WERI-Rb-1 (cell line): Measurements from ENCODE around the gene ZNF544.
"Not testable (repeated sequence)": the region's sequence is repeated elsewhere in the genome, so short reads cannot be mapped to it uniquely, and the experiment has no call there.

Source experiments
- DNase-seq: peaks from one replicate; pipeline ENCODE4 v3.0.0-alpha.2; 2020
- H3K27ac ChIP-seq: fragments of 250-450 bp; sonication (Bioruptor Pico); 2 replicates; pipeline ENCODE4 v1.5.1; 2020; ENCODE audit warnings: mild to moderate bottlenecking, moderate library complexity
- H3K27me3 ChIP-seq: fragments of 250-450 bp; sonication (Bioruptor Pico); 2 replicates; pipeline ENCODE4 v1.5.1; 2021; ENCODE audit warnings: mild to moderate bottlenecking, low read depth, moderate library complexity; ENCODE audit not compliant: insufficient read depth, severe bottlenecking
- H3K36me3 ChIP-seq: fragments of 250-450 bp; sonication (Bioruptor Pico); 2 replicates; pipeline ENCODE4 v1.5.1; 2020; ENCODE audit warnings: mild to moderate bottlenecking, moderate library complexity
- H3K4me3 ChIP-seq: 2 replicates; pipeline ENCODE4 v1.5.1; 2011; ENCODE audit warnings: low read depth, mild to moderate bottlenecking, control low read depth, low read length
- H3K9me3 ChIP-seq: fragments of 250-450 bp; sonication (Bioruptor Pico); 2 replicates; pipeline ENCODE4 v1.5.1; 2021; ENCODE audit warnings: mild to moderate bottlenecking, moderate library complexity; ENCODE audit not compliant: severe bottlenecking
- CTCF ChIP-seq: IDR thresholded peaks from 2 replicates; pipeline ENCODE4 v1.5.1; 2011; ENCODE audit warnings: low read depth, mild to moderate bottlenecking, control low read depth, inconsistent platforms, low read length

ZNF544 gene

GRCh38 chr19:58310685-58311084, 82.0 kb downstream of the ZNF544 start:
- not testable (repeated sequence) for H3K9me3 ChIP-seq, H3K27me3 ChIP-seq, H3K4me3 ChIP-seq, H3K27ac ChIP-seq
- DNase-seq: peak; percentile 68
- H3K36me3 ChIP-seq: peaks cover 81% of the 10 kb centered on the region
- 0 out of 2 replicates have a peak, but pooled peaks have one; percentile 14 for TF ChIP-seq CTCF

- no peaks in the 10 kb centered on the region for H3K9me3 ChIP-seq
- no peaks in the 10 kb centered on the region for H3K27me3 ChIP-seq
- DNase-seq: no peak
- peaks cover 82% of the 10 kb centered on the region for H3K36me3 ChIP-seq
- TF ChIP-seq CTCF: no peak
- H3K27ac ChIP-seq: no peak overlapping the region
- H3K4me3 ChIP-seq: no peak overlapping the region
Observed at GRCh38 chr19:58311345-58311865, 82.7 kb downstream of the ZNF544 start.
